K562 (cell line): ENCODE measurements around the gene TNRC6B. TPM values are rescaled to one million over a fixed set of nuclear protein-coding genes. Genes with fewer than 3 reads are reported as not detected.
A peak's percentile ranks its signal among the peaks of the same experiment; 100 is the strongest.

Experiments
- CTBP1 ChIP-seq: fragments of 450-650 bp; IDR thresholded peaks from 2 replicates; pipeline ENCODE4 v1.6.1; 2016; ENCODE audit warnings: borderline replicate concordance
- CTCF ChIP-seq, 3 experiments: IDR thresholded peaks in 2 of 3; conservative IDR thresholded peaks in 1 of 3; 2 replicates each; pipeline ENCODE4 v1.5.1; 2011 to 2012; ENCODE audit warnings: low read length in 3 of 3, mild to moderate bottlenecking in 3 of 3, control low read depth in 2 of 3, improper control_type of control experiment in 1 of 3, inconsistent platforms in 1 of 3, low read depth in 1 of 3, mixed read lengths in 1 of 3, moderate library complexity in 1 of 3; ENCODE audit not compliant: insufficient read depth in 2 of 3
- CXXC5 ChIP-seq: fragments of 250-450 bp; sonication (Bioruptor Pico); IDR thresholded peaks from 2 replicates; pipeline ENCODE4 v1.8.0; 2022; ENCODE audit warnings: inconsistent platforms, mild to moderate bottlenecking, moderate library complexity
- EP300 ChIP-seq: IDR thresholded peaks from 2 replicates; pipeline ENCODE4 v1.6.1; 2012; ENCODE audit warnings: low read length, improper control_type of control experiment
- HDAC2 ChIP-seq: fragments of 450-650 bp; IDR thresholded peaks from 2 replicates; pipeline ENCODE4 v1.6.1; 2016; ENCODE audit warnings: mild to moderate bottlenecking
- MBD2 ChIP-seq: sonication (generic); IDR thresholded peaks from 2 replicates; pipeline ENCODE4 v1.6.1; 2016; ENCODE audit warnings: low read depth, borderline replicate concordance
- NFIC ChIP-seq: fragments of 450-650 bp; IDR thresholded peaks from 2 replicates; pipeline ENCODE4 v1.6.1; 2017; ENCODE audit warnings: mild to moderate bottlenecking, inconsistent platforms
- RNF2 ChIP-seq: sonication (generic); IDR thresholded peaks from 2 replicates; pipeline ENCODE4 v1.6.1; 2016
- XRCC3 ChIP-seq: fragments of 450-650 bp; IDR thresholded peaks from 2 replicates; pipeline ENCODE4 v1.6.1; 2017; ENCODE audit warnings: mild to moderate bottlenecking, moderate library complexity
- ZFX ChIP-seq: sonication (generic); formaldehyde crosslinking; IDR thresholded peaks from 2 replicates; pipeline ENCODE4 v1.8.0; 2022; ENCODE audit warnings: mild to moderate bottlenecking, missing genetic modification reagents, moderate library complexity
- ZNF592 ChIP-seq: fragments of 450-650 bp; IDR thresholded peaks from 2 replicates; pipeline ENCODE4 v1.6.1; 2017; ENCODE audit warnings: antibody characterized with exemption, mild to moderate bottlenecking
- ZNF644 ChIP-seq: fragments of 200-800 bp; sonication (Bioruptor generic); IDR thresholded peaks from 2 replicates; pipeline ENCODE4 v1.6.1; 2016; ENCODE audit warnings: low read depth, missing genetic modification characterization, missing compliant biosample characterization
- polyA plus RNA-seq, 8 experiments: library from polyadenylated mRNA; depleted of rRNA in 4 of 8; stranded (reverse) in 5 of 8; unstranded in 3 of 8; fragments of >200 nt; fragmentation: Nextera tagmentation in 2 of 8; fragmentation: Illumina TruSeq in 1 of 8; extraction: Ambion mirVana in 2 of 8; extraction: Trizol in 1 of 8; gene quantifications; 2 replicates each; pipeline versions ENCODE4 v1.2.1 to v1.2.3, GENCODE V29; 2011 to 2014; ENCODE audit warnings: inconsistent platforms in 1 of 8, missing spikeins in 1 of 8
- total RNA-seq, 7 experiments: library from RNA; depleted of rRNA in 6 of 7; stranded (reverse); fragments of >200 nt in 6 of 7; fragmentation: Illumina TruSeq in 2 of 7; extraction: Trizol in 2 of 7; gene quantifications; 2 replicates each; pipeline versions ENCODE4 v1.2.1 to v1.2.3, GENCODE V29; 2011 to 2021; ENCODE audit warnings: low replicate concordance in 1 of 7
- TF ChIP-seq, protein P1 (sequence below): sonication (generic); formaldehyde crosslinking; IDR thresholded peaks from 2 replicates; pipeline ENCODE4 v1.8.1; 2023; ENCODE audit warnings: mild to moderate bottlenecking, missing genetic modification reagents
- TF ChIP-seq, protein P2 (sequence below), 2 experiments: IDR thresholded peaks; 2 replicates each; pipeline ENCODE4 v1.6.1; 2011; ENCODE audit warnings: borderline replicate concordance in 1 of 2, control low read depth in 1 of 2, low read depth in 1 of 2, low read length in 1 of 2, mild to moderate bottlenecking in 1 of 2, mixed read lengths in 1 of 2, moderate library complexity in 1 of 2; ENCODE audit not compliant: insufficient read depth in 1 of 2, insufficient read length in 1 of 2, poor library complexity in 1 of 2, severe bottlenecking in 1 of 2; ENCODE audit errors: extremely low read depth in 1 of 2
- TF ChIP-seq, protein P3 (sequence below): fragments of 250-450 bp; sonication (Bioruptor Pico); IDR thresholded peaks from 2 replicates; pipeline ENCODE4 v1.8.0; 2021; ENCODE audit warnings: borderline replicate concordance, mild to moderate bottlenecking, moderate library complexity; ENCODE audit not compliant: poor library complexity, severe bottlenecking

Gene TNRC6B
- total and polyA plus RNA-seq, 9 of the 15 experiments (the other 6 are each of a cell fraction or from before 2014, with no cell fraction given): 0.96 to 18.8 (median 10.8) TPM

GRCh38 chr22:40346185-40347118 is 168.7 kb downstream of the TNRC6B start, which contains the start of gene ADSL (continued):
- TF ChIP-seq MBD2 (peak; percentile 80; the same call in 1 of the 2 replicates), ZFX (CRISPR knock-in tag) (peak; percentile 89), CXXC5 (CRISPR knock-in tag) (peak; percentile 80), NFIC (peak; percentile 56; the same call in 1 of the 2 replicates), EP300 (no peak; the same call in 1 of the 2 replicates), ZNF592 (peak; percentile 39; the same call in 1 of the 2 replicates), HDAC2 (peak; percentile 58; the same call in 1 of the 2 replicates), ZNF644 (tag) (no peak), XRCC3 (no peak), RNF2 (0 out of 2 replicates have a peak, but pooled peaks have one; percentile 44), CTCF (IDR thresholded peaks at IDR 0.05 in 2 of 3, conservative IDR thresholded peaks at IDR 0.05 in 1 of 3; ENCODE audit: insufficient read depth in 2 of 3, low read depth in 1 of 3, low read length in 3 of 3) (peak in 2 of 3 experiments; percentile 2 to 11; a peak in 2 of 6 replicates), CTBP1 (peak; percentile 65; the same call in 1 of the 2 replicates)
- TF ChIP-seq, protein P1, sequence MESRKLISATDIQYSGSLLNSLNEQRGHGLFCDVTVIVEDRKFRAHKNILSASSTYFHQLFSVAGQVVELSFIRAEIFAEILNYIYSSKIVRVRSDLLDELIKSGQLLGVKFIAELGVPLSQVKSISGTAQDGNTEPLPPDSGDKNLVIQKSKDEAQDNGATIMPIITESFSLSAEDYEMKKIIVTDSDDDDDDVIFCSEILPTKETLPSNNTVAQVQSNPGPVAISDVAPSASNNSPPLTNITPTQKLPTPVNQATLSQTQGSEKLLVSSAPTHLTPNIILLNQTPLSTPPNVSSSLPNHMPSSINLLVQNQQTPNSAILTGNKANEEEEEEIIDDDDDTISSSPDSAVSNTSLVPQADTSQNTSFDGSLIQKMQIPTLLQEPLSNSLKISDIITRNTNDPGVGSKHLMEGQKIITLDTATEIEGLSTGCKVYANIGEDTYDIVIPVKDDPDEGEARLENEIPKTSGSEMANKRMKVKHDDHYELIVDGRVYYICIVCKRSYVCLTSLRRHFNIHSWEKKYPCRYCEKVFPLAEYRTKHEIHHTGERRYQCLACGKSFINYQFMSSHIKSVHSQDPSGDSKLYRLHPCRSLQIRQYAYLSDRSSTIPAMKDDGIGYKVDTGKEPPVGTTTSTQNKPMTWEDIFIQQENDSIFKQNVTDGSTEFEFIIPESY (CRISPR knock-in tag): 0 out of 2 replicates have a peak, but pooled peaks have one; percentile 31
- TF ChIP-seq, protein P2, sequence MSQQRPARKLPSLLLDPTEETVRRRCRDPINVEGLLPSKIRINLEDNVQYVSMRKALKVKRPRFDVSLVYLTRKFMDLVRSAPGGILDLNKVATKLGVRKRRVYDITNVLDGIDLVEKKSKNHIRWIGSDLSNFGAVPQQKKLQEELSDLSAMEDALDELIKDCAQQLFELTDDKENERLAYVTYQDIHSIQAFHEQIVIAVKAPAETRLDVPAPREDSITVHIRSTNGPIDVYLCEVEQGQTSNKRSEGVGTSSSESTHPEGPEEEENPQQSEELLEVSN (IDR thresholded peaks at IDR 0.05; ENCODE audit: borderline replicate concordance in 1 of 2, extremely low read depth in 1 of 2, insufficient read depth in 1 of 2, insufficient read length in 1 of 2, low read depth in 1 of 2, low read length in 1 of 2, poor library complexity in 1 of 2, severe bottlenecking in 1 of 2): peak; percentile 42 to 45
- TF ChIP-seq, protein P3, sequence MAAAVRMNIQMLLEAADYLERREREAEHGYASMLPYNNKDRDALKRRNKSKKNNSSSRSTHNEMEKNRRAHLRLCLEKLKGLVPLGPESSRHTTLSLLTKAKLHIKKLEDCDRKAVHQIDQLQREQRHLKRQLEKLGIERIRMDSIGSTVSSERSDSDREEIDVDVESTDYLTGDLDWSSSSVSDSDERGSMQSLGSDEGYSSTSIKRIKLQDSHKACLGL: peak; percentile 74
